Stimulated activated CD8-positive, alpha-beta memory T cell treated with anti-CD3 and anti-CD28 coated beads, Interleukin-15, amount 100 ng/mL, for 4 hours (primary cell): ENCODE results near the gene CNNM4.

Experiments
- DNase-seq, 2 donors: peaks; one replicate each; pipeline ENCODE4 v3.0.0-alpha.2; 2020; ENCODE audit warnings: low read depth in 2 of 2

The CNNM4 gene

DNA sequence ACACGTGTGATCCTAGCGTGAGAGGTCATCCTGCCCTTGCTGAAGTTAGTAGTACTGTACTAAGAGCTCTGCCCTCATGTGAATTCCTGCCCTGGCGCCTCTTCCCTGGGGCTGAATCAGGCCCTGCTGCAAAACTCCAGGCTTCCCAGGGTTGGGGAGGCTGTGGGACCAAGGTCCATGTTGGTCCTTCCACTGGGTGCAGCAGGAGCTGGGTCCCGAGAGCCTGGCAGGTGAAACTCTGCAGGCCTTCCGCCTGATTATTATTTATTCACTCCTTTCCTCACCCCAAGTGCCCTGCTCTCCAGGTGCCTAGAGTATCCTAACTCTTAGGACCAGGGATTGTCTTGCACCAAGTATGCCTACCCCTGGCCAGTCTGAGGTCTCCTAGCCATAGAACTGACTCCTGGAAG lies 50.1 kb downstream of the CNNM4 start:
- no peak for DNase-seq

DNA sequence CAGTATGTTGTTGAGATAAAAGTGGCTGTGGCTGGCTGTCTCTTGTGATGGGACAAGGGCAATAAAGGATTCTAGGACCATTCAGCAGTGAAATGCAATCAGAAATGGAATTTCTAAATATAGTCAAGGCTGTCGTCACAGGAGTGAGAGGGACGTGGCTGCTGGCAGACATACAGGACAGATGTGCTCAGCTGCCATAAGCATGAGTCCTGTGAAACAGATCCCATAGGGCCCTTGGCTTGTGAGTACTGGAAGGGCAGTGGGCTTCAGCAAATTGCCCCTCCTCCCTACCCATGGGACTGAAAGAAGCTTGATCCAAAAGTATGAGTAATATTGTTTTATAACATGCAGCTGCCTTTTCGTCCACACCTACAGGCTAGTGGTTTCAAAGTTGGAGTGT lies 51.2 kb downstream of the CNNM4 start:
- no peak for DNase-seq

GRCh38 chr2:96813656-96814055 lies 53.0 kb downstream of the CNNM4 start:
- DNase-seq: no peak

GRCh38 chr2:96815326-96816126 lies 54.8 kb downstream of the CNNM4 start:
- no peak for DNase-seq

- peak; percentile 89 to 94 for DNase-seq
Measured at GRCh38 chr2:96816127-96816835, 55.6 kb downstream of the CNNM4 start, which contains the start of gene CNNM3. Gene CNNM3 (plus strand): TSS chr2:96816268. CDS start chr2:96816278, 10 bp downstream.

GRCh38 chr2:96816836-96817702 lies 56.4 kb downstream of the CNNM4 start:
- no peak for DNase-seq

DNA sequence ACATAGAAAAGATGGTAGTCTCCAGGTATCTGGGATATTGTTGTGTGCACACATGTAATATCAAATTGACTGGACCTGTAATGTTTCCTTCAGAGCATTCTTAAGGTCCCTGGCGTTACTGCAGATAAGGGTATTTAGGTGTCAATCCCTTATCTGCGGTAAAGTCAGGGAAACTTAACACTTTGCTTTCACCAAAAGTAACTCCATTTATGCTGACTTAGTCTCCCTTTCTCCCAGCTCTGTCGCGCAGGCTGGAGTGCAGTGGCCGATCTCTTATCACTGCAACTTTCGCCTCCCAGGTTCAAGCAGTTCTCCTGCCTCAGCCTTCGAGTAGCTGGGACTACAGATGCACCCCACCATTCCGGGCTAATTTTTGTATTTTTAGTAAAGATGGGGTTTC lies 57.2 kb downstream of the CNNM4 start:
- DNase-seq: no peak

- no peak for DNase-seq
Measured at GRCh38 chr2:96819128-96819875, 58.6 kb downstream of the CNNM4 start.

- no peak for DNase-seq
Measured at GRCh38 chr2:96819876-96820511, 59.3 kb downstream of the CNNM4 start.

DNA sequence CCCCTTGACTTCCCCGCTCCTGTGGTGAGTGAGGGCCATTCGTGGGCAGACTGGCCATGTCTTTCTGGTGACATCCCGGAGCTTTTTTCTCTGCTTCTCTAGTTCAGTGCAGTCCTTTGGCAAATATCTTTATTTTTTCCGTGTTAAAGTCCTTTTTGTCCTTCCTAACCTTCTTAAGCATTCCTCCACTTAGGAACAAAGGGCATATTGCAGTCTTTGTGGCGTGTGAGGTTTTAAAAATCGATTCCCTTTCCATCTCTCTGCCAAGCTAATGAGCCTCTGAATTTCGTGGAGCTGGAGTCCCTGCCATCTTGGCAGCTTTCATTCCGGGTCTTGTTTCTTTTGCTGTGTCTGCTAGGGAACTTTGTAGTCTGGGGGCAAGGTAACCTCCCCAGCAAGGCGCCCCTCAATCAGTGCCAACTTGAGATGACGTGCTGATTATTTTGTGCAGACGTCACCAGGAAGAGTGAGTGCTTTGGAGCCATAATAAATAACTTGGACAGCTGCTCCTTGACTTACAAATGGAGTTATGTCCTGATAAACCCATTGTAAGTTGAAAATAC lies 60.5 kb downstream of the CNNM4 start:
- no peak for DNase-seq

- DNase-seq: no peak
Measured at GRCh38 chr2:96822786-96823185, 62.1 kb downstream of the CNNM4 start.

DNA sequence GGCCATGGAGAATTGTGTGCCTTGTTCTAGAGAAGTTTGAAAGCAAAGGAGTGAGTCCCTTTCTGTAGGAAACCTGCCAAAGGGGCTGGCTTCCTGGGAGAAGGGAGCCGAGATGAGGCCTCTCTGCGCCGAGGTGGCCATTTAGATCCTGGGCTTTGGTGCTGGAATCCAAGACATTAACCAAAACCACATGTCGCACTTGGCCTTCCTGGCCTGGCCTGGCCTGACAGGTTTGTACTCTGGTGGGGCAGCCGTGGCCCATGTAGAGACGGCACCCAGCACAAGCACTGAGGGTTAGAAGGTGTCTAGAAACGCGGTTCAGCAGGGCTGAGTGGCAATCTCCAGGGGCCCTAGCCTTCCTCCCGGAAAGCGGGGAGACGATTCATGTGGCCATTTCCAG lies 62.5 kb downstream of the CNNM4 start:
- DNase-seq: no peak

- DNase-seq: no peak
Measured at GRCh38 chr2:96824079-96824870, 63.6 kb downstream of the CNNM4 start.

DNA sequence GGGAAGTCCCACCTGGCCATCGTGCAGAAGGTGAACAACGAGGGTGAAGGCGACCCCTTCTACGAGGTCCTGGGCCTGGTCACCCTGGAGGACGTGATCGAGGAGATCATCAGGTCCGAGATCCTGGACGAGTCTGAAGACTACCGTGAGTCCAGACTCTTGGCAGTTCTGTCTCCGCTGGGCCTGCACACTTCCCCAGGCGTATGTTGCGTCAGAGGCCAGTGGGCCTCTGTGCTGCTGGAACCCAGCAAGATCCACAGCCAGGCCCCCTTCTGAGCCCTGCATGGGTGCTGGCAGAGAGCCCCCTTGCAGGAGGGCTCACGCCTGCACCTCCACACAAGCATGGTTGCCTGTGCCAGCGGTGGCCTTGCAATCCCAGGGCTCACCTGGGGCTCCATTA lies 64.4 kb downstream of the CNNM4 start:
- no peak for DNase-seq

- no peak for DNase-seq
Measured at GRCh38 chr2:96826546-96827278, 66.0 kb downstream of the CNNM4 start.

DNA sequence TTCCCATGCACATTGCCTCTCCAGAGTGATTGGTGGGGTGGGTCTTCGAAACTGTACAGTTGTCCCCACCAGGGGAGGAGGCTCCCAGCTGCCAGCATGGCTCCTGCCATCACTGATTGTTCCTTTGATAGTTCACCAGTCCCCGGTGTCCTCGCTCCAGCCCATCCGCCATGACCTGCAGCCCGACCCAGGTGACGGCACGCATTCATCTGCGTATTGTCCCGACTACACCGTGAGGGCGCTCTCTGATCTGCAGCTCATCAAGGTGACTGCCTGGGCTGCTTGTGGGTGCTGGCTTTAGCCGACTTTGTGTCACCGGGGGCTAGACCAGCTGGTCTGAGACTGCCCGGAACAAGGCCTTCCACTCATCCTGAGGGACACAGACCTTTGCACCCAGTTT lies 67.7 kb downstream of the CNNM4 start:
- no peak for DNase-seq

GRCh38 chr2:96828874-96829273 lies 68.2 kb downstream of the CNNM4 start:
- DNase-seq: no peak

- no peak for DNase-seq
Measured at GRCh38 chr2:96830044-96830562, 69.4 kb downstream of the CNNM4 start.

- no peak for DNase-seq
Measured at GRCh38 chr2:96831679-96832078, 71.0 kb downstream of the CNNM4 start.
